IMR-90 (cell line): Measurements from ENCODE around the gene MYO9A. TPM values are rescaled to one million over a fixed set of nuclear protein-coding genes. Genes with fewer than 3 reads are reported as not detected.

ENCODE experiments used
- ATAC-seq: fragments of 200-7000 bp; cut with Tn5 transposase; 2 replicates; pipeline ENCODE4 v1.9.1; 2020; ENCODE audit warnings: low read depth, mild to moderate bottlenecking, moderate library complexity
- BruUV-seq: library from RNA; stranded (reverse); fragments of 400-500 nt; replicated peaks from 2 replicates; lab custom pipeline; 2021; lab: Mats Ljungman, UMichigan
- CTCF ChIA-PET: fragments of 300-600 bp; formaldehyde crosslinking; extraction: SDS; loops from one replicate; lab custom pipeline; 2021; ENCODE audit warnings: antibody characterized with exemption; lab: Yijun Ruan, JAX
- POLR2A ChIA-PET: fragments of 300-600 bp; sonication (Branson Sonifier 250); formaldehyde crosslinking; loops from one replicate; lab custom pipeline; 2022; ENCODE audit warnings: antibody characterized with exemption; ENCODE audit not compliant: unreplicated experiment; lab: Charles Lee
- DNase-seq: peaks from one replicate; pipeline ENCODE4 v3.0.0; 2013
- H2AFZ ChIP-seq: replicated peaks from 2 replicates; pipeline ENCODE3; 2013; ENCODE audit warnings: low read length, mild to moderate bottlenecking; ENCODE audit not compliant: poor library complexity
- H2AK5ac ChIP-seq: 2 replicates; pipeline ENCODE4 v1.6.1; 2013; ENCODE audit warnings: low read depth, low read length, inconsistent platforms
- H2AK9ac ChIP-seq: replicated peaks from 2 replicates; pipeline ENCODE3; 2013; ENCODE audit warnings: mild to moderate bottlenecking, low read depth, low read length, moderate library complexity; ENCODE audit not compliant: poor library complexity
- H2BK120ac ChIP-seq: 2 replicates; pipeline ENCODE4 v1.6.1; 2013; ENCODE audit warnings: low read depth, low read length, inconsistent platforms
- H2BK15ac ChIP-seq: 3 replicates; pipeline ENCODE4 v1.6.1; 2013; ENCODE audit warnings: low read depth, low read length, inconsistent platforms
- H2BK20ac ChIP-seq: 2 replicates; pipeline ENCODE4 v1.6.1; 2013; ENCODE audit warnings: low read depth, mild to moderate bottlenecking, inconsistent platforms, low read length, moderate library complexity
- H2BK5ac ChIP-seq: 2 replicates; pipeline ENCODE4 v1.6.1; 2013; ENCODE audit warnings: mild to moderate bottlenecking, low read depth, low read length, inconsistent platforms; ENCODE audit not compliant: poor library complexity, severe bottlenecking
- H3K14ac ChIP-seq: replicated peaks from 2 replicates; pipeline ENCODE4 v1.6.1; 2013; ENCODE audit warnings: low read depth, low read length, inconsistent platforms
- H3K18ac ChIP-seq: 2 replicates; pipeline ENCODE4 v1.6.1; 2013; ENCODE audit warnings: low read depth, low read length, control low read depth
- H3K23ac ChIP-seq: 2 replicates; pipeline ENCODE4 v1.6.1; 2013; ENCODE audit warnings: low read depth, low read length, inconsistent platforms
- H3K27ac ChIP-seq: 2 replicates; pipeline ENCODE4 v1.5.1; 2013; ENCODE audit warnings: mild to moderate bottlenecking, control low read depth, low read length; ENCODE audit not compliant: insufficient read depth
- H3K27me3 ChIP-seq: 2 replicates; pipeline ENCODE4 v1.6.1; 2013; ENCODE audit warnings: low read length; ENCODE audit not compliant: control insufficient read depth, insufficient read depth
- H3K36me3 ChIP-seq: 2 replicates; pipeline ENCODE4 v1.6.1; 2013; ENCODE audit warnings: low read length, mixed read lengths; ENCODE audit not compliant: control insufficient read depth, insufficient read depth
- H3K4ac ChIP-seq: 2 replicates; pipeline ENCODE4 v1.6.1; 2013; ENCODE audit warnings: low read depth, low read length, inconsistent platforms
- H3K4me1 ChIP-seq: 2 replicates; pipeline ENCODE4 v1.6.1; 2013; ENCODE audit warnings: low read length, mixed read lengths; ENCODE audit not compliant: control insufficient read depth, insufficient read depth
- H3K4me2 ChIP-seq: 2 replicates; pipeline ENCODE4 v1.6.1; 2013; ENCODE audit warnings: low read depth, mild to moderate bottlenecking, control low read depth, low read length, moderate library complexity
- H3K4me3 ChIP-seq: 2 replicates; pipeline ENCODE4 v1.5.1; 2013; ENCODE audit warnings: low read depth, mild to moderate bottlenecking, control low read depth, low read length, moderate library complexity; ENCODE audit not compliant: insufficient read depth
- H3K56ac ChIP-seq: 2 replicates; pipeline ENCODE4 v1.6.1; 2013; ENCODE audit warnings: low read length, inconsistent platforms; ENCODE audit not compliant: insufficient read depth; ENCODE audit errors: extremely low read depth
- H3K79me1 ChIP-seq, 2 experiments: 2 replicates each; pipeline ENCODE4 v1.6.1; 2013; ENCODE audit warnings: low read length in 2 of 2, inconsistent platforms in 1 of 2, low read depth in 1 of 2
- H3K9ac ChIP-seq: 2 replicates; pipeline ENCODE4 v1.6.1; 2013; ENCODE audit warnings: low read depth, low read length, control low read depth
- H3K9me1 ChIP-seq: 2 replicates; pipeline ENCODE4 v1.6.1; 2013; ENCODE audit warnings: low read length, inconsistent platforms; ENCODE audit not compliant: insufficient read depth
- H3K9me3 ChIP-seq: 2 replicates; pipeline ENCODE4 v1.6.1; 2013; ENCODE audit warnings: low read length; ENCODE audit not compliant: control insufficient read depth, insufficient read depth
- H4K20me1 ChIP-seq: 2 replicates; pipeline ENCODE4 v1.6.1; 2013; ENCODE audit warnings: low read length, inconsistent platforms; ENCODE audit not compliant: insufficient read depth
- H4K5ac ChIP-seq: 2 replicates; pipeline ENCODE4 v1.6.1; 2013; ENCODE audit warnings: mild to moderate bottlenecking, low read depth, low read length, control low read depth
- H4K8ac ChIP-seq, 2 experiments: 2 replicates each; pipeline ENCODE4 v1.6.1; 2013; ENCODE audit warnings: low read depth in 2 of 2, low read length in 2 of 2, control low read depth in 1 of 2, inconsistent platforms in 1 of 2
- H4K91ac ChIP-seq: 2 replicates; pipeline ENCODE4 v1.6.1; 2013; ENCODE audit warnings: low read depth, low read length, inconsistent platforms; ENCODE audit not compliant: insufficient read depth
- CEBPB ChIP-seq: IDR thresholded peaks from 2 replicates; pipeline ENCODE4 v1.6.1; 2012; ENCODE audit warnings: low read depth, low read length, improper control_type of control experiment
- CHD1 ChIP-seq: IDR thresholded peaks from 2 replicates; pipeline ENCODE4 v1.6.1; 2012; ENCODE audit warnings: low read depth, low read length, improper control_type of control experiment
- FOS ChIP-seq: fragments of 150-350 bp; IDR thresholded peaks from 2 replicates; pipeline ENCODE4 v1.6.1; 2016; ENCODE audit warnings: low read depth, low read length
- MAFK ChIP-seq: IDR thresholded peaks from 2 replicates; pipeline ENCODE4 v1.6.1; 2012; ENCODE audit warnings: low read depth, low read length, improper control_type of control experiment
- NFE2L2 ChIP-seq: fragments of 150-350 bp; IDR thresholded peaks from 2 replicates; pipeline ENCODE4 v1.6.1; 2016; ENCODE audit warnings: low read depth, mild to moderate bottlenecking, low read length
- RAD21 ChIP-seq: IDR thresholded peaks from 2 replicates; pipeline ENCODE4 v1.6.1; 2012; ENCODE audit warnings: low read length, improper control_type of control experiment
- USF2 ChIP-seq: fragments of 150-350 bp; IDR thresholded peaks from 2 replicates; pipeline ENCODE4 v1.6.1; 2017; ENCODE audit warnings: mild to moderate bottlenecking, antibody characterized with exemption, low read length, low read depth
- dilution Hi-C: fragments of 300-500 bp; cut with HindIII; formaldehyde crosslinking; loops from one replicate; pipeline ENCODE4 v1.14.3; 2018; ENCODE audit warnings: low sequenced_read_pairs; ENCODE audit not compliant: unreplicated experiment
- in situ Hi-C: fragments of 300-500 bp; cut with MboI; formaldehyde crosslinking; loops from 3 replicates; pipeline ENCODE4 v1.14.3; 2019; ENCODE audit warnings: low sequenced_read_pairs, inconsistent platforms, mixed read lengths
- intact Hi-C: fragments of 100-400 bp; cut with micrococcal nuclease; formaldehyde crosslinking; loops from 2 replicates; pipeline ENCODE4 v1.10.0; 2022
- polyA plus RNA-seq, 3 experiments: library from polyadenylated mRNA; depleted of rRNA; stranded (reverse); fragments of >200 nt; gene quantifications; 2 replicates each; pipeline ENCODE4 v1.2.3, GENCODE V29; 2012; ENCODE audit warnings: low replicate concordance in 1 of 3
- total RNA-seq: library from RNA; depleted of rRNA; stranded (reverse); fragments of >200 nt; gene quantifications from 2 replicates; pipeline ENCODE4 v1.2.3, GENCODE V29; 2012
- TF ChIP-seq, protein P1 (sequence below): fragments of 150-350 bp; IDR thresholded peaks from 2 replicates; pipeline ENCODE4 v1.6.1; 2016; ENCODE audit warnings: low read depth, mild to moderate bottlenecking, low read length, moderate library complexity, borderline replicate concordance

MYO9A gene
- total and polyA plus RNA-seq, 2 of the 4 experiments (the other 2 are of a cell fraction): 6.0 to 49.5 TPM

DNA sequence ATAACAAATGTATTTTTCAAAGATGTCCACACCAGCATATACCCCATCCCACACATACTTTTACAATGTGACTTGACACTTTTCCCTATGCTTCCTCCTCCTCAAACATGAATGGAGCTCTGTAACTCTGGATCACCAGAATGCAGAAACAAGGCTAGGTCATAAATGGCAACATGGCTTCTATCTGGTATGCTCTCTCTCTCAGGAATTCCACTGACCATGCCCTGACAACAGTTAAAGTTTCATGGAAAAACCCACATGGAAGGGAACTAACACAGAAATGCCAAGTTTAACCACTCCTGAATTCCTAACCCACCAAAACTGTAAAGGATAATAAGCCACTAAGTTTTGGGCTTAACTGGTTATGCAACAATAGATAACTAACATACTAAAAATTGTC is 19.9 kb downstream of the MYO9A start:
- H3K18ac ChIP-seq: no peak overlapping the region
- no peak overlapping the region for H3K4me3 ChIP-seq
- H3K4me2 ChIP-seq: no peak overlapping the region
- no peak overlapping the region for H4K5ac ChIP-seq
- no peak overlapping the region for H3K27ac ChIP-seq
- H2AK9ac ChIP-seq: no peak overlapping the region
- no peak overlapping the region for H2AFZ ChIP-seq
- no peaks in the 10 kb centered on the region for H3K9me3 ChIP-seq
- H3K9me1 ChIP-seq: no peaks in the 10 kb centered on the region; the same call in none of the 2 replicates
- H3K56ac ChIP-seq: no peak overlapping the region
- CTCF ChIA-PET: no interaction called here
- H3K14ac ChIP-seq: no peak overlapping the region
- ATAC-seq (peak; percentile 27; the same call in 1 of the 2 replicates), DNase-seq (no peak)
- H2BK15ac ChIP-seq: no peak overlapping the region
- dilution Hi-C loops: no loop called here
- POLR2A ChIA-PET: no interaction called here
- intact Hi-C loops: no loop called here
- TF ChIP-seq CEBPB (no peak), USF2 (no peak), NFE2L2 (no peak), CHD1 (no peak), MAFK (no peak), RAD21 (no peak), FOS (no peak)
- TF ChIP-seq, protein P1, sequence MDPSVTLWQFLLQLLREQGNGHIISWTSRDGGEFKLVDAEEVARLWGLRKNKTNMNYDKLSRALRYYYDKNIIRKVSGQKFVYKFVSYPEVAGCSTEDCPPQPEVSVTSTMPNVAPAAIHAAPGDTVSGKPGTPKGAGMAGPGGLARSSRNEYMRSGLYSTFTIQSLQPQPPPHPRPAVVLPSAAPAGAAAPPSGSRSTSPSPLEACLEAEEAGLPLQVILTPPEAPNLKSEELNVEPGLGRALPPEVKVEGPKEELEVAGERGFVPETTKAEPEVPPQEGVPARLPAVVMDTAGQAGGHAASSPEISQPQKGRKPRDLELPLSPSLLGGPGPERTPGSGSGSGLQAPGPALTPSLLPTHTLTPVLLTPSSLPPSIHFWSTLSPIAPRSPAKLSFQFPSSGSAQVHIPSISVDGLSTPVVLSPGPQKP: no peak
- H2BK20ac ChIP-seq: no peak overlapping the region
- H3K36me3 ChIP-seq: no peaks in the 10 kb centered on the region
- H3K27me3 ChIP-seq: no peaks in the 10 kb centered on the region
- H4K20me1 ChIP-seq: peaks cover 18% of the 10 kb centered on the region
- no TSS peak for BruUV-seq
- no peak overlapping the region for H2BK120ac ChIP-seq
- H3K4me1 ChIP-seq: no peaks in the 10 kb centered on the region
- no peak overlapping the region for H3K9ac ChIP-seq
- H2AK5ac ChIP-seq: no peak overlapping the region
- H3K4ac ChIP-seq: no peak overlapping the region
- H4K91ac ChIP-seq: no peak overlapping the region
- in situ Hi-C loops: no loop called here
- peaks cover 14 to 30% of the 10 kb centered on the region in 2 experiments for H3K79me1 ChIP-seq
- H2BK5ac ChIP-seq: no peak overlapping the region
- H4K8ac ChIP-seq: no peak overlapping the region
- H3K23ac ChIP-seq: no peak overlapping the region
